NCI-H187 (cell line): Measurements from ENCODE around the gene APOC4.
"Not testable (repeated sequence)": the region's sequence is repeated elsewhere in the genome, so short reads cannot be mapped to it uniquely, and the experiment has no call there.

Source experiments
- DNase-seq, 2 experiments: peaks; one replicate each; lab custom pipeline; 2025; lab: John Stamatoyannopoulos, UW

APOC4 gene

DNA sequence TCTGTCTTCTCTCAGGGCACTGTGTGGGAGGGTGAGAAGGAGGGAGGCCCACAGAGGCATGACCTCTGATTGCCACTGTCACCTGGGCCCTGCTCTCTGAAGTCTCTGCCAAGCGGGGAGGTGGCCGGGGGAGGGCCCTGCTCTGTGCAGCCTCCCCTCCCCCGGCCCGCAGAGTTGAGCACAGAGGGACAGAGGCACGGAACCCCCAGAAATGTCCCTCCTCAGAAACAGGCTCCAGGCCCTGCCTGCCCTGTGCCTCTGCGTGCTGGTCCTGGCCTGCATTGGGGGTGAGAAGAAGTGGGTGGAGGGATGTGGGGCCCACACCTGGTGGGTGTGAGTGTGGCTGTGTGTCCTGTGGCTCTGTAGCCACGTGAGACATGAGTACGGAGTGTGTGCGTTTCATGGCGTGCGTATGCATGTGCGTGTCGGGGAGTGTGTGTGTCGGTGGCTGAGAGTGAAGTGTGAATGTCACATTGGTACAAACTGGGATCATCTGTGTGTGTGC is at the start of gene APOC4:
Gene APOC4 (plus strand): TSS at position 171 of the 505 bp plus-strand sequence. CDS start 41 bp downstream, at position 212.
- DNase-seq: no peak

- DNase-seq: no peak
These were observed 49.1 kb upstream of the APOC4 start for GRCh38 chr19:44892932-44893331.

GRCh38 chr19:44893332-44894051 is 48.5 kb upstream of the APOC4 start:
- DNase-seq: no peak

GRCh38 chr19:44894052-44894400 is 48.0 kb upstream of the APOC4 start:
- DNase-seq: no peak

GRCh38 chr19:44894946-44895345 is 47.1 kb upstream of the APOC4 start:
- DNase-seq: no peak

DNA sequence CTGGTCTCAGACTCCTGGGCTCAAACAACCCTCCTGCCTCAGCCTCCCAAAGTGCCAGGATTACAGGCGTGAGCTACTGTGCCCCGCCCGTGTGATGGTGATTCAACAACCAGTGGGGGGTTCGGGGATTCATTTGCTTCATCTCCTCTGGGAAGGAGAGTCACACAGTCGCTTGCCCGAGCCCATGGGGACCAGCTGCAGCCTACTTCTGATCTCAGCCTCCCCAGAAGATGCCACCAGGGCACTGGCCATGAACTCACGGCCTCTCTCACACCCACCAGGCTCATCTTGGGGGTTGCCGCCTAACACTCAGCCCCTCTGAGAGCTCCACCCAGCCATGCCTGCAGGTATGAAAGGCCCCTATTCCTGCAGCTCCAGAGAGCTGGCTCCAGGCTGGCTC is 44.2 kb upstream of the APOC4 start:
- DNase-seq: no peak

DNA sequence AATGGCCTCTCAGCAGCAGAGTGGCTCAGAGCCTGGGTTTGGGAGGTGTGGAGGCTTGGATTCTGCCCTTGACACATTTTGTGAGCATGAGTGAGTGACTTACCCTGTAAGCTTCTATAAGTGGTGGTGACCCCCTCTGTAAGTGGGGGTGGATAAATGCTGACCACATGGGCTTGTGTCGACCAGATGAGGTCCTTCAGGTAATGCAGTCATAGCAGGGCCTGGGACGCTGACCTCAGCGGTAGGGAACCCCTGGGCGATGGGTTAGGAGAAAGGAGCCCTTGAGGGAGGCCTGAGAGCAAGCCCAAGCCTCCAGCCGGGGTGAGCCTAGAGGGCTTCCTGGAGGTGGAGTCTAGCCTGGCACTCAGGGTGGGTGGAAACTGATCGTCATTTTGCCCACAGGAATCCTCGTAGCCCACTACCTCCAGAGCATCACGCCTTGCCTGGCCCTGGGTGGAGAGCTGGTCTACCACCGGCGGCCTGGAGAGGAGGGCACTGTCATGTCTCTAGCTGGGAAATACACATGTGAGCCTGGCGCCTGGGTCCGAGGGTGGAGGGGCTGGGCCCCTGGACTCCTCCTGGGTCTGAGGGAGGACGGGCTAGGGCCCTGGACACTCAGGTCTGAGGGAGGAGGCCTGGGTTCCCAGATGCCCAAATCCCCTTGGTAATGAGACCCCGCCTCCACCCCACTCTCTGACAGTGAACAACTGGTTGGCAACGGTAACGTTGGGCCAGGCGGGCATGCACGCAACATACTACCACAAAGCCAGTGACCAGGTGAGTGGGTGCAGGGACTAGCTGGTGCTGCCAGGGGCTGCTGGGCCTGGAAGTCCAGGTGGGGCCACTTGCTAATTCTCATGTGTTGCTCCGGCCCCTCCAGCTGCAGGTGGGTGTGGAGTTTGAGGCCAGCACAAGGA is 41.5 kb upstream of the APOC4 start:
- DNase-seq: no peak

- DNase-seq: no peak
These were observed 38.8 kb upstream of the APOC4 start for GRCh38 chr19:44903216-44903601.

DNA sequence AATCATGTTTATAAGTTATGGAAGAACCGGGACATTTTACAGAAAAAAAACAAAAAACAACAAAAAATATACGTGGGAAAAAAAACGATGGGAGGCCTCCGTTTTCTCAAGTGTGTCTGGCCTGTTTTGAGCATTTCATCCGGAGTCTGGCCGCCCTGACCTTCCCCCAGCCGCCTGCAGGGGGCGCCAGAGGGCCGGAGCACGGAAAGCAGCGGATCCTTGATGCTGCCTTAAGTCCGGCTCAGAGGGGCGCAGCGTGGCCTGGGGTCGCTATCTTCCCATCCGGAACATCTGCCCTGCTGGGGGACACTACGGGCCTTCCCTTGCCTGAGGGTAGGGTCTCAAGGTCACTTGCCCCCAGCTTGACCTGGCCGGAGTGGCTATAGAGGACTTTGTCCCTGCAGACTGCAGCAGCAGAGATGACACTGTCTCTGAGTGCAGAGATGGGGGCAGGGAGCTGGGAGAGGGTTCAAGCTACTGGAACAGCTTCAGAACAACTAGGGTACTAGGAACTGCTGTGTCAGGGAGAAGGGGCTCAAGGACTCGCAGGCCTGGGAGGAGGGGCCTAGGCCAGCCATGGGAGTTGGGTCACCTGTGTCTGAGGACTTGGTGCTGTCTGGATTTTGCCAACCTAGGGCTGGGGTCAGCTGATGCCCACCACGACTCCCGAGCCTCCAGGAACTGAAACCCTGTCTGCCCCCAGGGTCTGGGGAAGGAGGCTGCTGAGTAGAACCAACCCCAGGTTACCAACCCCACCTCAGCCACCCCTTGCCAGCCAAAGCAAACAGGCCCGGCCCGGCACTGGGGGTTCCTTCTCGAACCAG is 38.2 kb upstream of the APOC4 start:
- DNase-seq: peak; percentile 6 to 16

DNA sequence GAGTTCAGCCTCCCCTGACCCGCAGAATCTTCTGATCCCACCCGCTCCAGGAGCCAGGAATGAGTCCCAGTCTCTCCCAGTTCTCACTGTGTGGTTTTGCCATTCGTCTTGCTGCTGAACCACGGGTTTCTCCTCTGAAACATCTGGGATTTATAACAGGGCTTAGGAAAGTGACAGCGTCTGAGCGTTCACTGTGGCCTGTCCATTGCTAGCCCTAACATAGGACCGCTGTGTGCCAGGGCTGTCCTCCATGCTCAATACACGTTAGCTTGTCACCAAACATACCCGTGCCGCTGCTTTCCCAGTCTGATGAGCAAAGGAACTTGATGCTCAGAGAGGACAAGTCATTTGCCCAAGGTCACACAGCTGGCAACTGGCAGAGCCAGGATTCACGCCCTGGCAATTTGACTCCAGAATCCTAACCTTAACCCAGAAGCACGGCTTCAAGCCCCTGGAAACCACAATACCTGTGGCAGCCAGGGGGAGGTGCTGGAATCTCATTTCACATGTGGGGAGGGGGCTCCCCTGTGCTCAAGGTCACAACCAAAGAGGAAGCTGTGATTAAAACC is 37.5 kb upstream of the APOC4 start:
- DNase-seq: no peak

- no peak for DNase-seq
These were observed 36.4 kb upstream of the APOC4 start, which contains the start of gene APOE for GRCh38 chr19:44905437-44906160. Gene APOE (plus strand): TSS chr19:44905796. CDS start chr19:44906625, 829 bp downstream.

DNA sequence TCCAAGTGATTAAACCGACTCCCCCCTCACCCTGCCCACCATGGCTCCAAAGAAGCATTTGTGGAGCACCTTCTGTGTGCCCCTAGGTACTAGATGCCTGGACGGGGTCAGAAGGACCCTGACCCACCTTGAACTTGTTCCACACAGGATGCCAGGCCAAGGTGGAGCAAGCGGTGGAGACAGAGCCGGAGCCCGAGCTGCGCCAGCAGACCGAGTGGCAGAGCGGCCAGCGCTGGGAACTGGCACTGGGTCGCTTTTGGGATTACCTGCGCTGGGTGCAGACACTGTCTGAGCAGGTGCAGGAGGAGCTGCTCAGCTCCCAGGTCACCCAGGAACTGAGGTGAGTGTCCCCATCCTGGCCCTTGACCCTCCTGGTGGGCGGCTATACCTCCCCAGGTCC is 34.4 kb upstream of the APOC4 start:
- DNase-seq: no peak

DNA sequence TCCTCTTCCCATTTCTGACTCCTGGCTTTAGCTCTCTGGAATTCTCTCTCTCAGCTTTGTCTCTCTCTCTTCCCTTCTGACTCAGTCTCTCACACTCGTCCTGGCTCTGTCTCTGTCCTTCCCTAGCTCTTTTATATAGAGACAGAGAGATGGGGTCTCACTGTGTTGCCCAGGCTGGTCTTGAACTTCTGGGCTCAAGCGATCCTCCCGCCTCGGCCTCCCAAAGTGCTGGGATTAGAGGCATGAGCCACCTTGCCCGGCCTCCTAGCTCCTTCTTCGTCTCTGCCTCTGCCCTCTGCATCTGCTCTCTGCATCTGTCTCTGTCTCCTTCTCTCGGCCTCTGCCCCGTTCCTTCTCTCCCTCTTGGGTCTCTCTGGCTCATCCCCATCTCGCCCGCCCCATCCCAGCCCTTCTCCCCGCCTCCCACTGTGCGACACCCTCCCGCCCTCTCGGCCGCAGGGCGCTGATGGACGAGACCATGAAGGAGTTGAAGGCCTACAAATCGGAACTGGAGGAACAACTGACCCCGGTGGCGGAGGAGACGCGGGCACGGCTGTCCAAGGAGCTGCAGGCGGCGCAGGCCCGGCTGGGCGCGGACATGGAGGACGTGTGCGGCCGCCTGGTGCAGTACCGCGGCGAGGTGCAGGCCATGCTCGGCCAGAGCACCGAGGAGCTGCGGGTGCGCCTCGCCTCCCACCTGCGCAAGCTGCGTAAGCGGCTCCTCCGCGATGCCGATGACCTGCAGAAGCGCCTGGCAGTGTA is 33.8 kb upstream of the APOC4 start:
- DNase-seq: no peak

DNA sequence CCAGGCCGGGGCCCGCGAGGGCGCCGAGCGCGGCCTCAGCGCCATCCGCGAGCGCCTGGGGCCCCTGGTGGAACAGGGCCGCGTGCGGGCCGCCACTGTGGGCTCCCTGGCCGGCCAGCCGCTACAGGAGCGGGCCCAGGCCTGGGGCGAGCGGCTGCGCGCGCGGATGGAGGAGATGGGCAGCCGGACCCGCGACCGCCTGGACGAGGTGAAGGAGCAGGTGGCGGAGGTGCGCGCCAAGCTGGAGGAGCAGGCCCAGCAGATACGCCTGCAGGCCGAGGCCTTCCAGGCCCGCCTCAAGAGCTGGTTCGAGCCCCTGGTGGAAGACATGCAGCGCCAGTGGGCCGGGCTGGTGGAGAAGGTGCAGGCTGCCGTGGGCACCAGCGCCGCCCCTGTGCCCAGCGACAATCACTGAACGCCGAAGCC is 33.2 kb upstream of the APOC4 start:
- no peak for DNase-seq

DNA sequence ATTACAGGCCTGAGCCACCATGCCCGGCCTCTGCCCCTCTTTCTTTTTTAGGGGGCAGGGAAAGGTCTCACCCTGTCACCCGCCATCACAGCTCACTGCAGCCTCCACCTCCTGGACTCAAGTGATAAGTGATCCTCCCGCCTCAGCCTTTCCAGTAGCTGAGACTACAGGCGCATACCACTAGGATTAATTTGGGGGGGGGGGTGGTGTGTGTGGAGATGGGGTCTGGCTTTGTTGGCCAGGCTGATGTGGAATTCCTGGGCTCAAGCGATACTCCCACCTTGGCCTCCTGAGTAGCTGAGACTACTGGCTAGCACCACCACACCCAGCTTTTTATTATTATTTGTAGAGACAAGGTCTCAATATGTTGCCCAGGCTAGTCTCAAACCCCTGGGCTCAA is 32.3 kb upstream of the APOC4 start:
- no peak for DNase-seq

- not testable (repeated sequence) for DNase-seq
These were observed 30.1 kb upstream of the APOC4 start for GRCh38 chr19:44911896-44912295.

DNA sequence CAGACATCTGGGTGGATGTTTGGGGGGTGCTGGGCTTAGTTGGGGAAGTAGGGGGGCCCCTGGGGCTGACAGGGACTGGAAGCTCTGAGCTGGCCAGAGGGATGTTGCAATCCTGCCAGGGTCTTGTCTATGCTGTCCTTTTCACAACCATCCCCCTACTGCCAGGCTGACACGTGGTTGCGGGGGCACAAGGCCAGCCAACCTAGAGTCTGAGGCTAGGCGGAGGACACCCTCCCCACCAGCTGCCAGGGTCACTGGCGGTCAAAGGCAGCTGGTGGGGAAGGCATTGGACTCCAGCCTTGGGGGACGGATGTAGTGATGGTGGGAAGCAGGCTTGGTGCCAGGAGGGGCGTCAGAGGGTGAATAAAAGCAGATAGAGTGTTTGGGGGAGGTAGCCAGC is 29.2 kb upstream of the APOC4 start:
- no peak for DNase-seq

DNA sequence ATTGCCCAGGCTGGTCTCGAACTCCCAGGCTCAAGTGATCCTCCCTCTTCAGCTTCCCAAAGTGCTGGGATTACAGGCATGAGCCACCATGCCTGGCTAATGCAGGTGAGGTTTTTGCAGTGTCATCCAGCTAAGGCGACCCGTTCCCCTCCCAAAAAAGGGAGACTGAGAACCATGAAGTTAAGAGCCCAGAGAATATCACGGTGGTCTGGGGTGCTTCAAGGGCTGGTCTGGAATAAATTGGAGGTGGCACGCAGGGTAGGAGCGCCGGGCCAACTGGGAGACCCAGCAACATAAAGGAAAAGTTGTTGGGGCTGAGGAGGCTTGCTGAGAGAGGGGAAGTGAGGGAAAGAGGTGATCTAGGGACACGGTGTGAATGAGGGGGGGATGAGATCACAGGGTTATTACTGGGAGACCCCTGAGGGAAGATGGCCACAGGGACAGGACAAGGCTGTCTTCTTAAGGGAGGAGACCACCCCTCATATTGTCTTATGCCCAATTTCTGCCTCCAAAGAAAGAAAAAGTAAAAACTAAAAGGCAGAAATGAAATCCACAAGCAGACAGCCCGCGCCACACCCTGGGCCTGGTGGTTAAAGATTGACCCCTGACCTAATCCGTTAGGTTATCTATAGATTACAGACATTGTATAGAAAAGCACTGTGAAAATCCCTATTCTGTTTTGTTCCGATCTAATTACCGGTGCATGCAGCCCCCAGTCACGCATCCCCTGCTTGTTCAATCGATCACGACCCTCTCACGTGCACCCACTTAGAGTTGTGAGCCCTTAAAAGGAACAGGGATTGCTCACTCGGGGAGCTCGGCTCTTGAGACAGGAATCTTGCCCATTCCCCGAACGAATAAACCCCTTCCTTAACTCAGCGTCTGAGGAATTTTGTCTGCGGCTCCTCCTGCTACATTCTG is 28.3 kb upstream of the APOC4 start:
- DNase-seq: not testable (repeated sequence)
